Activated T-cell treated with anti-CD3 and anti-CD28 coated beads for 1 hour (primary cell): ENCODE measurements around the gene DNAH17.

Experiments
- DNase-seq: peaks from one replicate; pipeline ENCODE4 v3.0.0-alpha.2; 2020; ENCODE audit warnings: low read depth

DNAH17 gene, protein sequence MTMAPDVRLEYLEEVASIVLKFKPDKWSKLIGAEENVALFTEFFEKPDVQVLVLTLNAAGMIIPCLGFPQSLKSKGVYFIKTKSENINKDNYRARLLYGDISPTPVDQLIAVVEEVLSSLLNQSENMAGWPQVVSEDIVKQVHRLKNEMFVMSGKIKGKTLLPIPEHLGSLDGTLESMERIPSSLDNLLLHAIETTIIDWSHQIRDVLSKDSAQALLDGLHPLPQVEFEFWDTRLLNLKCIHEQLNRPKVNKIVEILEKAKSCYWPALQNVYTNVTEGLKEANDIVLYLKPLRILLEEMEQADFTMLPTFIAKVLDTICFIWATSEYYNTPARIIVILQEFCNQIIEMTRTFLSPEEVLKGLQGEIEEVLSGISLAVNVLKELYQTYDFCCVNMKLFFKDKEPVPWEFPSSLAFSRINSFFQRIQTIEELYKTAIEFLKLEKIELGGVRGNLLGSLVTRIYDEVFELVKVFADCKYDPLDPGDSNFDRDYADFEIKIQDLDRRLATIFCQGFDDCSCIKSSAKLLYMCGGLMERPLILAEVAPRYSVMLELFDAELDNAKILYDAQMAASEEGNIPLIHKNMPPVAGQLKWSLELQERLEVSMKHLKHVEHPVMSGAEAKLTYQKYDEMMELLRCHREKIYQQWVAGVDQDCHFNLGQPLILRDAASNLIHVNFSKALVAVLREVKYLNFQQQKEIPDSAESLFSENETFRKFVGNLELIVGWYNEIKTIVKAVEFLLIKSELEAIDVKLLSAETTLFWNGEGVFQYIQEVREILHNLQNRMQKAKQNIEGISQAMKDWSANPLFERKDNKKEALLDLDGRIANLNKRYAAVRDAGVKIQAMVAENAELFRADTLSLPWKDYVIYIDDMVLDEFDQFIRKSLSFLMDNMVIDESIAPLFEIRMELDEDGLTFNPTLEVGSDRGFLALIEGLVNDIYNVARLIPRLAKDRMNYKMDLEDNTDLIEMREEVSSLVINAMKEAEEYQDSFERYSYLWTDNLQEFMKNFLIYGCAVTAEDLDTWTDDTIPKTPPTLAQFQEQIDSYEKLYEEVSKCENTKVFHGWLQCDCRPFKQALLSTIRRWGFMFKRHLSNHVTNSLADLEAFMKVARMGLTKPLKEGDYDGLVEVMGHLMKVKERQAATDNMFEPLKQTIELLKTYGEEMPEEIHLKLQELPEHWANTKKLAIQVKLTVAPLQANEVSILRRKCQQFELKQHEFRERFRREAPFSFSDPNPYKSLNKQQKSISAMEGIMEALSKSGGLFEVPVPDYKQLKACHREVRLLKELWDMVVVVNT (N-terminal part only)

DNA sequence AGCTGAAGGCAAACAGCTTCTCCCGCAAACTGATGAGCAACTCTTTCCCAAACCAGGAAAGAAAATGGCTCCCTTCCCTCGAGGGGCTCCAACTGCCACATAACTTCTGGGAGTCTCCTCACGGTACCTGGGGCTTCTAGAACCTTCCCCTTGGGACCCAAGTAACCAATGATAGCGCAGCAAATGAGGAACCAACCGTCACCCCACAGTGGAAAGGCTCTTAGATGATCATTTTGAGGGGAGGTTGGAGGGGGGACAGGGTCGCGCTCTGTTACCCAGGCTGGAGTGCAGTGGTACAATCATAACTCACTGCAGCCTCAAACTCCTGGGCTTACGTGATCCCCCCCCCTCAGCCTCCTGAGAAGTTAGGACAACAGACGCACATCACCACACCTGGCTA is at the start of gene DNAH17:
TSS of gene DNAH17 (minus strand) at position 101 of the 400 bp plus-strand sequence. CDS start 2,339 bp downstream, outside the sequence.
- no peak for DNase-seq

DNA sequence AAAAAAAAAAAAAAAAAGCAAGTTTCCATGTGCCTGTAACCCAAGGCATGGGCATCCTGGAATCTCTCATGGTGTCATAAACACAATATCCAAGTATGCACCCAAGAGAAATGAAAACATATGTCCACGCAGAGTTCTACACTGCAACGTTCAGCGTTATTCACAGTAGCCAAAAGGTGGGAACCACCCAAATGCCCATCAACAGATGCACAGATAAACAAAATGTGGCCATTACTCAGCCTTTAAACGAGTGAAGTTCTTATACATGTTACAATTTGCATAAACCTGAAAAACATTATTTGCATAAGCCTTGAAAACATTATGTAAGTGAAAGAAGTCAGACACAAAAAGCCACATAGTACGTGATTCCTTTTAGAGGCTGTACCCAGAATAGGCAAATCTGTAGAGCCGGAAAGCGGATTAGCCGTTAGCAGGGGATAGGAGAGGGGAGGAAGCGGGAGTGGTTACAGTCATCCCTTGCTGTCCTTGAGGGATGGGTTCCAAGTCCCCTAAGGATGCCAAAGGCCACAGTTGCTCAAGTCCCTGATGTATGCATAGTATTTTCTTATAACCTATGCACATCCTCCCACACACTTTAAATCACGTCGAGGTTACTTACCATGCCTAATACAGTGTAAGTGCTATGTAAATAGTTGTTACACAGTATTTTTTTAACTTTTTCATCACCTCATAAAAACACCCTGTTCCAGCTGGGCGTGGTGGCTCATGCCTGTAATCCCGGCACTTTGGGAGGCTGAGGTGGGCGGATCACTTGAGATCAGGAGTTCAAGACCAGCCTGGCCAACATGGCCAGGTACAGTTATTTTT is 47.3 kb upstream of the DNAH17 start:
- no peak for DNase-seq

DNA sequence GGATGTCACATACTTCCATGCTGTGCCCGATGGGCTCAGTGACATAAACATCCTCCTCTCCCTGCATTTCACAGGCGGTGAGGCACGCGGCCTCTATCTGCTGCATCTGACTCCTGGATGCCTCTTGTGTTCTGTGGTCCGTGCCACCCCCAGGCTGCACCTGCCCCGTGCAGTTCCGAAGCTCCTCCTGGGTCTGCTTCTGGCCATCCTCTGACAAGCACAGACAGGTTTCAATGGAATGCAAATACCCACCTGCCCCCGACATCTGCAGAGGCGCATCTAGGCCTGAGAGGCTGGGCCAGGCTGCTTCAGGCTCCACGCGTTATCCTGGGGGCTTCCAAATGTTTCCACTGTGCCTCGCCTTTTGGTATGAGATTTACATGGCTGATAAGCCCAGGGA is 46.3 kb upstream of the DNAH17 start:
- DNase-seq = no peak

DNA sequence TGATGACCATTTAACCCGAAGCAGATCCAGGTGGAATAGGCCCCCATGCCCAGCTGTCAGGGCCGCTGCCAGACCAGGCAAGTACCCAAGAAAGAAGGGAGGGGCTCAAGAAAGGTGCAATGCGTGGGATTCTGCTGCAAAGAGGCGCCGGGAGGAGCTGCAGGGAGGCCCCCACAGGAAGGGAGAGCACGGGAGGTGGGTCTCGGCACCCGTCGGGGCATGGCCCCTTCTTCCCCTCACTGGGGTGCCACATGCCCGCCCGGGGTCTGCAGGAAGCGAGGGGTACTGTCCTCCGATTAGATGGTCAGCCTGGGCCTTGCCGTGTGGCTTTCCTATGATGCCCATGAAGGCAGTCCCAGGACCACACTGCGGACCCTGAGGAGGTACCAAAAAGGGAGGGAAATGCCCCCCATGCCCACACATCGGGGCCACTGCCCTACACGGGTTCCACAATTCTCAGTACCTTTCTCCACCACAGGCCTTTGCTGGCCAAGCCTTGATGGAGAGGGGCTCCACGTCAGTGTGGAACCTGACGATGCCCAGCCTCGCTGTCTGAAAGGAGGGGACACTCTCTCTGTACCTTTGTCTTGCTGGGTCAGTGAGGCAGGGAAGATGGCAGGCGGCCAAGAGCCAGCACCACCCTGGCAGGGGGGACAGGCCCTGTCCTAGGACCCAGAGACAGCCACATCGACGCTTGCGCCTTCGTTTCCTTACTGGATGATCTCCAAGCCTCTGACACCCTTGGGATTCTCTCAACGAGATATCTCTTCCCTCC is 45.5 kb upstream of the DNAH17 start:
- DNase-seq = no peak

DNA sequence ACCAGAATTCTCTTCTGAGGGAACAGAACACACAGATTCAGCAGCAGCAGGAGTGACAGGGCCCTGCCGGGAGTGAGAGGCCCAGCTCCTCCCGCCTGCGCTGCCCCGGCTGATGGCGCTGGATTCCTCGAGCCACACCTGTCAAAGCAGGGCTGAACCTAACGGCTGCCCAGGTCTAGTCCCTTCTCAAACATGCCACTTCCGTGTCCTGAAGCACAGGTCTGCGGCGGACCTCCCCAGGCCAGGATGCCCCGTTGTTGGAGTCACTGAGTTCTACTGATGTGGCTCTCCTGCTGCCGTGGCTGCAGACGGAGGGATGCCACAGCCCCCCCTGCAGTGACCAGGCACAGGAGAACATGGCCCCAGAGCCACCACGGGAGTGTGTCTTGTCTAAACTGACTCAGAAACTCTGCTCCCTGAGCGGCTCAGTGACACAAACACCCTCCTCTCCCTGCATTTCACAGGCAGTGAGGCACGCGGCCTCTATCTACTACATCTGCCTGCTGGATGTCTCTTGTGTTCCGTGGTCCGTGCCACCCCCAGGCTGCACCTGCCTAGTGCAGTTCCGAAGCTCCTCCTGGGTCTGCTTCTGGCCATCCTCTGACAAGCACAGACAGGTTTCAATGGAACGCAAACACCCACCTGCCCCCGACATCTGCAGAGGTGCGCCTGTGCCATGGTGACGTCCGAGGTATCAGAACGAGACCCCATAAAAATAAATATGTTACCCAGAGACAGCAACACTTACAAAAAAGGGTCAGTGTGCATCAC is 44.7 kb upstream of the DNAH17 start:
- no peak for DNase-seq

DNA sequence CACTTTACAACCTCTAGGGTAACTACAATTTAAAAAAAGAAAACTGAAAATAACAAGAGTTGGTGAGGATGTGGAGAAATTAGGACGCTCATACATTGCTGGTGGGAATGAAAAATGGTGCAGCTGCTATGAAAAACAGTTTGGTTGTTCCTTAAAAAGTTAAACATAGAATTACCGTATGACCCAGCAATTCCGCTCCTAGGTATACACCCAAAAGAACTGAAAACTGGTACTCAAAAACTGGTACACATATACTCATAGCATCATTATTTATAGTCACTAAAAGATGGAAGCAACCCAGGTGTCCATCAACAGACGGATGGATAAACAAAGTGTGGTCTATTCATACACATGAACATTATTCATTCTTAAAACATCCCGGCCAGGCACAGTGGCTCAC is 42.9 kb upstream of the DNAH17 start:
- no peak for DNase-seq

DNA sequence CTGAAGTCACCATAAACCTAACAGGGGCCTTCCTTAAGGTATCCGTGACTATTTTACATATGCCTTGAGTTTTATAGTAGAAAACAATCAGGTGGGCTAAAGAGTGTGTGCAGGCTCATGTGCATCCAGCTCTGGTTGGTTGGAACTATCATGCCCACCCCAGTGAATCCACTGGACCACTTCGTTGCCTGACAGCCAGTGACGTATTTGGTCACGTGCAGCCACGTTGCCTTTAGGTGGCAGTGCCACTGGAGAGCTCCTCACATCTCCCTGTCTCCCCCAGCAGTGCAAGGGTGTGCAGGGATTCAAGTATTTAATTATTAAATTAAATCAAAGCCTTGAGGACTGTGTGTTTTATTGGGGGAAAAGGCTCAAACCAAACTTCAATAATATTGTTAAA is 42.1 kb upstream of the DNAH17 start:
- DNase-seq = no peak

DNA sequence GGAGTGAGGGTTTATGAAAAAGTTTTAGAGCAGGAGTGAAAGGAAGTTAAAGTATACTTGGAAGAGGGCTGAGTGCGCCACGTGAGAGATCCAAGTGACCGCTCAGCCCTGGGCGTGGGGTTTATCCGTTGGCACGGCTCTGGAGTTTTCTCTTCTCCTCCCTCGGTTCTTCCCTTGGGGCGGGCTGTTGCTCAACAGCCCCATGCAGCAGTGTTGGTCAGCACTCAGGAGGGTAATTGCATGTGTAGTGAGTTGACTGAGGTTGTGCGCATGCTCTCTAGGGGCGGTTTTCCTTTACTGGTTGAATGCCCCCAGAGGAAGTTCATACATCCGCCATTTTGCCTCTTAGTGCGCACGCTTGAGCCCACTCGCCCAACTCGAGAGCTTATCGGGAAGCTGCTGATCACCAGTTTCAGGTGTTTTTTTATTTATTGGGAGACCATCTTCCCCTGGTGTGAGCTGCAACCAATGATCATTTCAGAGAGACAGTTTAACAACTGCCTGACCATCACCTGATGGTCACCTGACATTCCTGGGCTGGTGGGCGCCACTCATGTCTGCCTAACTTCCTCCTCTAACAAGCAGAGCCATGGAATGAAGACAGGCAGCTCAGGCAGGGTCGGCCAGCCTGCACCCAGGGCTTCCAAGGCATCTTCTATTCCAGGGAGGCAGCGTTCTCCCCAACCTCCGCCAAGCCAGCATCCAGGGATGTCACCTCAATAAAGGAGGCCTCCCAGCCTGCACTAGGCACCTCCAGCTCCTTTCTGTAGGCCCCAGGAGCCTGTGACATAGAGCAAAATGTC is 41.3 kb upstream of the DNAH17 start:
- no peak for DNase-seq

DNA sequence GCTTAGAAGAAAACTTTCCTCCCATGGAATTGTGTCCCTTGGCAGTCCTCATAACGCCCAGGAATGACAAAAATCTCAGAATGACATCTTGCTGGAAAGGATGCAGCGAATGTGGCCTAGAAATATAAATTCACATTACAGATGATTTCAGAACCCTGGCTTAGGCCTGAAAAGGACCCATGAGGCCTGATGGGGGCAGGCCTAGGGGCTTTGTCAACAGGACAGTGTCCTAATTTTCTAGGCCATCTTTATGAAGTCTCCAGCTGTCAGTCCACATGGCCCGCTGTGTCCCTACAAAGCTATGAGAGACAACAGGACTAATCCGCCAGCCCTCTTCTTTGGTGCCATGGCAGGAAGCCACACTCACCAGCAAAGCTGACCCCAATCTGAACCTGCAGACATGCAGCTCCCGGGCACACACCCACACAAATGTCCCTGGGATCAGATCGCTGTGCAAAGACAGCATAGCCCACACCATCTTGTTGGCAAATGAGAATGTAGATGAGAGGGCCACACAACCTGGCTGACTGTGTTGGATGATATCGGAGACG is 40.4 kb upstream of the DNAH17 start:
- no peak for DNase-seq

DNA sequence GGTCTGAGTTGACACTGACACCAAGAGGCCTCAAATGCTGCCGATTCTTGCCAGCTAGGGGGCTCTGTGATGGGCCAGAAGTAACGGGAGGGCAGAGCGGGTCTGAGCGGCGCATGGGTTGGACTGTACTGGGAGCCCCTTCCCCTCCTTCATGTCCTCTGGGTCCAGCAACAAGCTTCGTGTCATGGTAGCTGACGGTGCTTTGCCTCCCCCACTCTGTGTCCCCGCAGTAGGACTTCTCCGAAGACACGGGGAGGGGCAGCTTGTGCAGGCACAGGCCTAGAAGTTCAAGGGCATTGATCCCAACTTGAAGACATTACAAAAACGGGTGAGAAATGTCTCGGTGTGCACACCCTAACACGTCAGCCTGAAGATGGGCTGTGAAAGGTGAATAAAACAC is 39.8 kb upstream of the DNAH17 start:
- no peak for DNase-seq

DNA sequence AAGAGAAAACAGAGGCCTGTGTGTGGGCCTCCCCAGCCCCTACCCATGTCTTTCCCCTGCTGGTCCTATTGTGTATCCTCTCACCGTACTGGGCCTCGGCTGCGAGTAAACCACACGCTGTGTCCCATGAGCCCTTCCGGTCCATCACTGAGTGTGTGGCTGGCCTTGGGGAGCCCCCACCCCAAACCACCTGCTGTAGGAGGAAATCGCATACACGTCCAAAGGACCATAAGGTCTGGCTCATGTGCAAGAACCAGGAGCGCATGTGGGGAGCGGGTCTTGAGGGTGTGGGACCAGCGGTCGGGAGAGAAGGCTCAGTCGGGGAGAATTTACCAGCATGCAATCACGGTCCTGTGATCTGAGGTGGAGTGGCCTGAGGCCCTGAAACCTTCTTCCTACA is 38.4 kb upstream of the DNAH17 start:
- DNase-seq = no peak

DNA sequence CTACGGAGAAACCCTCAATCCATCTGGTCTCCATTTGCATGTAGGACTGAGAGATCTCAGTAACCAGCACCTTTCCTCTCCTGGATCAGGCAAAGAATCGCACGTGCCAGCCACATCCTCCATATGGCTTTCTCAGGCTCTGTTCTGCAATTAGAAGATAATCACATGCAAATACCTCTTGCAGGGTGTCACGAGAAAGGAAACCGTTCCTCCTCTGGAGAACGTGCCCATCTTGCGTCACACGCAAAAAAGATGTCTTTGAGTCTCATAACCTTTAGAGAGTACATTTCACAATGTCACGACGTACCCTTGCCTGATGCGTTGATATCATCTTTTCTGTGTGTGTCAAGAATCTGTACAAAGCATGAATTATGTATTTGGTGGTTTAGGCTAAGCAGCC is 36.2 kb upstream of the DNAH17 start:
- no peak for DNase-seq

DNA sequence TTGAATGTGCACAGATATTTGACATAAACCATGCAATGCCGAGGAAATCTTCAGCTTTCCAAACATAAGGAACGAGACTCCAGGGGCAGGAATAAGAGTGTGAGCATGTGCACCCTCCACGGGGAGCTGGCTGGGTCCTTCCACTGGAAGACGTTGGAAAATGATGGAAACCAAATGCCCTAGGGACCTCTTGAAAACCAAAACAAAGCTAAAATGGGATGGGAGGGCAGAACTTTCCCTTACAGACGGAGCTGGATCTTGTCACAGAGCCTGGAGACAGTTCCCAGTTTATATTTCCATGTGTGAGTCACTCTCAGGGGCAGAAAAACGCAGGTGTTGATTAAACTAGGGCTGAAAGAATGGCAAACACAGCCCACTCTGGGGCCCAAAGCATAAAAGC is 34.4 kb upstream of the DNAH17 start:
- no peak for DNase-seq

DNA sequence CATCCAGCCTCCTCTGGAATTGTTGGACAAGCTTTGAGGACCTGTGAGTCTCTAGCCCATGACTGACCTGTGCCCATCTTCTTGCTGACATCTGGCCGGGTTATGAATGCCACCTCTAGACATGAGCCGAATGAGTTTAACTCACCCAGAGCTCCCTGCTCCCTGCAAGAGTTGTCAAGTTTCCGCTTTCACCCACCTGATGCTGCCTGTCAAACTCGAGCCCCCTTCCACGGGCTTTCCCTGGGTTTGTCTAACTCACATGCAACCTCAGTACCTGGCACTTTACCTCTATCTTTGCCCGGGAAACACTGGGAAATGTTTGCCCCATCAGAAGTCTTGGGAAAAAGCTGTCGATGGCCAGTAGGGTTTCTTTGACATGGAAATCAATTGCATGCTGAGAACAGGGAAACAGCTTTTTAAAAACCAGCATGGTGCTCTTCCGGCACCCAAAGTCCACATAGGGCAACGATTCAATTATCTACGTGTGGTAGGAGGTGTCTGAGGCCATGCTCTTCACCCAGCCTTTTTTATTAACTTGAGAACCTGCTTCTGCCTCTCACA is 33.8 kb upstream of the DNAH17 start:
- DNase-seq = no peak

DNA sequence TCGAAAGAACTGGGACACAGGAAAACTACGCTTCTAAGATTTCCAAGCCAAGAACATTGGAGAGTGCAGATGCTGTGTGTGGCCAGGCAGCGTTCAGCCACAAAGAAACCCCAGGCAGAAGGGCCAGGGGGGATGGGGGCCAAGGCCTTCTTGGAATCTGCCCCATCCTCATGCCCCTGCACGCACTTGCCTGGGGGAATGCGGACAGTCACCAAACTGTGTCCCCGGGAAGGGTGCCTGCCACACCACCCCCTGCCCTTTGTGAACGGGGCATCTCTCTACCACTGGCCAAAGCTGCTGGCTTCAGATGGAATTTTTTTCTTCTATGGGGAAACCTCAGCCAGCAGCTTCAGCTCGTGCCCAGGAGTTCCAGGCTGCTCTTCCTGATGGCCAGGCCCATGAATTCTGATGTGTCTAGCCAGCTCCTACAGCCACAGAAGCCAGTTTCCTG is 32.0 kb upstream of the DNAH17 start:
- DNase-seq = no peak

DNA sequence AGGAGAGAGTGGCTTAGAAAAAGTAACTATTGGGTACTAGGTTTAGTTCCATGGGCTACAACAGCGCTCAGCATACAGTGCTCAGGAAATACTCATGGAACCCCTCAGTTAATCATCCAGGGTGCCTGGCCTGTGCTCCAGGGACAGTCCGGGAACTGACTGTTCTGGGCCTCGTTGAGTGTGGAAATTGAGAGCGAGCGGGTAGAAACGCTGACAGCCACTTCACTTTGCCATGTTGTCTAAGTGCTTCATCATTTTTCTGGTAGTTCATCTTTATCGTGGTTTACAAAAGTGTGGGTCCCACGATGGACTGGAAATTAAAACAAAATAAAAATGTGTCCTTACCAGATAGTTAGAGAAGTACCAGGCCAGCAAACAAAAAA is 31.6 kb upstream of the DNAH17 start:
- DNase-seq = no peak

DNA sequence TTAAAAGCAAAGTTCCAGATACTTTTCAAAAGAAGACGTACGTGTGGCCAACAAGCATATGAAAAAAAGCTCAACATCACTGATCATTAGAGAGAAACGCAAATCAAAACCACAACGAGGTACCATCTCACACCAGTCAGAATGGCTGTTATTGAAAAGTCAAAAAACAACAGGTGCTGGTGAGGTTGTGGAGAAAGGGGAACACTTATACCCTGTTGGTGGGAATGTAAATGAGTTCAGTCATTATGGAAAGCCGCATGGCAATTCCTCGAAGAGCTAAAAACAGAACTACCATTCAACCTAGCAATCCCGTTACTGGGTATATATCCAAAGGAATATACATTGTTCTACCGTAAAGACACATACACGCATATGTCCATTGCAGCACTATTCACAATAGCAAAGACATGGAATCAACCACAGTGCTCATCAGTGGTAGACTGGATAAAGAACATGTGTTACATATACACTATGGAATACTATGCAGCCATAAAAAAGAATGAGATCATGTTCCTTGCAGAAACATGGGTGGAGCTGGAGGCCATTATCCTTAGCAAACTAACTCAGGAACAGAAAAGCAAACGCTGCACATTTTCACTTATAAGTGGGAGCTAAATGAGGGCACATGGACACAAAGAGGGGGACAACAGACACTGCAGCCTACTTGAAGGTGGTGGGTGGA is 31.1 kb upstream of the DNAH17 start:
- no peak for DNase-seq

DNA sequence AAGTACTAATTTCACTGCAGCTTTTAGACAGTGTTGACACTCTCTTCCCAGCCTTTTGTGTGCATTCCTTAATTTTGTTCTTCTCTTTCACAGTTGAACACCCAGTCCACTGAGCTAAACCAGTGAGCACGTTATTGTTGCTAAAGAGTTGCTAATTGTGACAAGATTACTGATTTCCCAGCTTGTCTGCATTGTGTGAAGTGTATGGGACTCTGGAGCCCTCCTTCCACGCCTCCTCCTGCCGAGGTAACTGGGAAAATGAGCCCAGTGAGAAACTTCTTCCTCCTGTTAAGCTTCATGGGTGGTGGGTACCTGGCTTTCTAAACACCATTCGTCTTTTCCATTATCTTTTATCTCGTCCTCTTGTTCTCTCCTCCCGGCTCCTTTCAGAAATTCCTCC is 29.8 kb upstream of the DNAH17 start:
- no peak for DNase-seq
